Chondrocyte (in vitro differentiated cells): ENCODE data around the gene ARID4B. TPM values are rescaled to one million over a fixed set of nuclear protein-coding genes. Genes with fewer than 3 reads are reported as not detected.

Experiments
- DNase-seq: peaks from one replicate; pipeline ENCODE4 v3.0.0; 2021; ENCODE audit warnings: mixed read lengths, low spot score
- H3K27ac Mint-ChIP-seq: one replicate; pipeline ENCODE4 v1.8.0; 2021; ENCODE audit warnings: mild to moderate bottlenecking, moderate library complexity, mixed read lengths; ENCODE audit not compliant: unreplicated experiment
- H3K27me3 Mint-ChIP-seq: 2 replicates; pipeline ENCODE4 v1.8.0; 2021; ENCODE audit warnings: low read depth, mixed read lengths
- H3K36me3 Mint-ChIP-seq: 2 replicates; pipeline ENCODE4 v1.8.0; 2021; ENCODE audit warnings: low read depth, mixed read lengths
- H3K4me1 Mint-ChIP-seq: 2 replicates; pipeline ENCODE4 v1.8.0; 2021; ENCODE audit warnings: low read depth, mild to moderate bottlenecking, mixed read lengths
- H3K4me3 Mint-ChIP-seq: one replicate; pipeline ENCODE4 v1.8.0; 2021; ENCODE audit warnings: mild to moderate bottlenecking, moderate library complexity, mixed read lengths; ENCODE audit not compliant: unreplicated experiment
- H3K9me3 Mint-ChIP-seq: 2 replicates; pipeline ENCODE4 v1.8.0; 2021; ENCODE audit warnings: low read depth, mixed read lengths
- total RNA-seq: library from RNA; stranded (reverse); gene quantifications from 3 replicates; pipeline ENCODE4 v1.2.1, GENCODE V29; 2021
- TF ChIP-seq, protein P1 (sequence below): fragments of 200-600 bp; sonication (generic); IDR thresholded peaks from 2 replicates; pipeline ENCODE4 v1.5.0; 2021; ENCODE audit warnings: antibody characterized with exemption, mild to moderate bottlenecking, moderate library complexity

Gene ARID4B
- total RNA-seq, 1 donor from 2014 or later = 26.5 TPM

DNA sequence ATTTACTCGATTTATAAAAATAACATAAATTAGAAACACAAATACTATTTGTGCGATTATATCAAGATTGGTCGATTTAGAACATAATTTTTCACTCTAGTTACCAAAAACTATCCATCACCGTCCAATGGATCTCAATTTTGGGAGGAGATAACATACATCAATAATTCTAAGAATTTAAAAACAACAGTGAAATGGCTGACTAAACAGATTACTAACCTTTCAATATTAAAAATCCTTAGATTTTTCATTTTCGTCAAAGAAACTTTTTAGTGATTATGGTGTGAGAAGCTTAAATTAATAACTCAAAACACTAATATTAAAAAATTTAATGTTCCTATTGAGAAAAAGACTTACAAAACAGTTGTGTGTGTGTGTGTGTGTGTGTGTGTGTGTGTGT is 91.9 kb downstream of the ARID4B start:
- DNase-seq = no peak
- Mint-ChIP-seq H3K27ac (no peak overlapping the region), H3K9me3 (no peaks in the 10 kb centered on the region), H3K27me3 (no peaks in the 10 kb centered on the region), H3K4me3 (no peak overlapping the region), H3K4me1 (peaks cover 20% of the 10 kb centered on the region), H3K36me3 (peaks cover 11% of the 10 kb centered on the region)
- TF ChIP-seq, protein P1, sequence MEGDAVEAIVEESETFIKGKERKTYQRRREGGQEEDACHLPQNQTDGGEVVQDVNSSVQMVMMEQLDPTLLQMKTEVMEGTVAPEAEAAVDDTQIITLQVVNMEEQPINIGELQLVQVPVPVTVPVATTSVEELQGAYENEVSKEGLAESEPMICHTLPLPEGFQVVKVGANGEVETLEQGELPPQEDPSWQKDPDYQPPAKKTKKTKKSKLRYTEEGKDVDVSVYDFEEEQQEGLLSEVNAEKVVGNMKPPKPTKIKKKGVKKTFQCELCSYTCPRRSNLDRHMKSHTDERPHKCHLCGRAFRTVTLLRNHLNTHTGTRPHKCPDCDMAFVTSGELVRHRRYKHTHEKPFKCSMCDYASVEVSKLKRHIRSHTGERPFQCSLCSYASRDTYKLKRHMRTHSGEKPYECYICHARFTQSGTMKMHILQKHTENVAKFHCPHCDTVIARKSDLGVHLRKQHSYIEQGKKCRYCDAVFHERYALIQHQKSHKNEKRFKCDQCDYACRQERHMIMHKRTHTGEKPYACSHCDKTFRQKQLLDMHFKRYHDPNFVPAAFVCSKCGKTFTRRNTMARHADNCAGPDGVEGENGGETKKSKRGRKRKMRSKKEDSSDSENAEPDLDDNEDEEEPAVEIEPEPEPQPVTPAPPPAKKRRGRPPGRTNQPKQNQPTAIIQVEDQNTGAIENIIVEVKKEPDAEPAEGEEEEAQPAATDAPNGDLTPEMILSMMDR = no peak

DNA sequence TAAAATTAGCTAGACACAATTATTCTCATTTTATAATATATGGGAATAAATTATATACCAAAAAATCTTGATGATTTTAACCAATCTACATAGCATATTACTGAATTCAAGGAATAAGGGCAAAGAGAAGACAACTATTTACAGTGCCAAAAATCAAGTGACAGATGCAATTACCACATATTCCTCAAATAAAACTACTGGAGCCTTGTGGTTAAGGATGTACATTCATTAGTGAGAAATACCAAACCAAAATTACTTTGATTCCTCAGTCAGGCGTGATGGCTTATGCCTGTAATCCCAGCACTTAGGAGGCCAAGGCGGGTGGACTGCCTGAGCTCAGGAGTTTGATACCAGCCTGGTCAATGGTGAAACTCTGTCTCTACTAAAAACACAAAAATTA is 98.1 kb downstream of the ARID4B start:
- Mint-ChIP-seq H3K27me3 (no peaks in the 10 kb centered on the region), H3K9me3 (no peaks in the 10 kb centered on the region), H3K4me3 (no peak overlapping the region), H3K4me1 (peaks cover 4% of the 10 kb centered on the region), H3K27ac (no peak overlapping the region), H3K36me3 (peaks cover 10% of the 10 kb centered on the region)
- DNase-seq = no peak
- TF ChIP-seq, protein P1 = no peak

DNA sequence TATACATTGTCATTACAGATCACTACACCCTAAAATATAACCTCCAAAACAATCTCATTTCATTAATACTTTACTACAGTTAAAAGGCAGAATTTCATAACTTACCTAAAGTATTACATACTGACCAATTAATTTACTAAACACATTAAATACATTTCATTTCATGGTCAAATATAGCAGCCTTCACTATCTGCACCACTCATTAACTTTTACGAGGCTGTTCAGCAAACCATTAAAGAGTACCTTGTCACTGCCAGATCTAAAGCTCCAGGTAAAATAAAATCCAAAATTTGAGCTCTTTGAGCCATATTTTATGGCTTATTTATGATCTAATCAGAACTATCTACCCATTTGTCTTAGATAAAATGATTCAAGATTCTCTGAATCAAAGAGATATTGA is 100.6 kb downstream of the ARID4B start:
- no peaks in the 10 kb centered on the region for H3K9me3 Mint-ChIP-seq

DNA sequence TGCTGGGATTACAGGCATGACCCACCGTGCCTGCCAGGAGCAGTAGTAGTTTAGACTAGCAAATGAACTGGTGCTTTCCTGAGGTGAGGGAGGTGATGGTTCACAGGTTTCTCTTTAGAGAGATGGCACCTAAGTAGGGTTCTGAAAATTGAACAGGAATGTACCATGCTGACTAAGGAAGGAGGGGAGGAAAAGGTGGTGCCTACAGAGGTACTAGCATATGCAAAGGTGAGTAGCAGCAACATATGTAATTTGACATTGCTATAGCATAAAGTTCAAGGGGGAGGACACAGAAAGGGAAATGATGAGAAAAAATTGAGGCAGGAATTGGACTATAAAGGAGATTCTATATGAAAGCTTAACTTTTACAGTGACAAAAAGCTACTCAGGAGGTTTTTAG is 101.0 kb downstream of the ARID4B start:
- H3K27ac Mint-ChIP-seq = peak overlapping the region; percentile 45
- DNase-seq = no peak
- H3K4me3 Mint-ChIP-seq = no peak overlapping the region
- peaks cover 4% of the 10 kb centered on the region for H3K4me1 Mint-ChIP-seq
- peaks cover 9% of the 10 kb centered on the region for H3K36me3 Mint-ChIP-seq
- no peaks in the 10 kb centered on the region for H3K27me3 Mint-ChIP-seq
- TF ChIP-seq, protein P1 = no peak
- H3K9me3 Mint-ChIP-seq = no peaks in the 10 kb centered on the region

More for the DNA sequence above, 100.6 kb downstream of the ARID4B start:
- TF ChIP-seq, protein P1 = no peak
- Mint-ChIP-seq H3K4me1 (peaks cover 4% of the 10 kb centered on the region), H3K4me3 (no peak overlapping the region), H3K27me3 (no peaks in the 10 kb centered on the region), H3K36me3 (peaks cover 9% of the 10 kb centered on the region), H3K27ac (no peak overlapping the region)
- DNase-seq = no peak

DNA sequence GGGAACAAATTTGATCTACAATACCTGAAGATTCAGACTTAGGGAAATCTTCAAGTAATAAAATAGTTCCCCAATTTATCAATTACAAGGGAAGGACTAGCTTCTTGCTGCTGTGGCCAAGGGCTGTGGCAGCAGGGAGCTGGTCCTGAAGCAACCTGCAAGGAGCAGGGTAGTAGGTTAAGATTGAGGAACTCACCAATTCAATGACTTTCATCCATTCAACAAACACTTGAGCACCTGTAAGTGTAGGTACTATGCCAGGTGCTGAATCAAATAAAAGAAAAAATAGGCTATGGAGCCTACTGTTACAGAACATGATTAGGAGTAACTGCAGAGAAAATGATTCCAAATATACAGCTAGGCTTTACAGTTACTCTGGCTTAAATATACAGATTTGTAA is 102.7 kb downstream of the ARID4B start:
- no peak overlapping the region for H3K4me3 Mint-ChIP-seq
- H3K9me3 Mint-ChIP-seq = no peaks in the 10 kb centered on the region
- TF ChIP-seq, protein P1 = no peak
- peaks cover 8% of the 10 kb centered on the region for H3K36me3 Mint-ChIP-seq
- peaks cover 4% of the 10 kb centered on the region for H3K4me1 Mint-ChIP-seq
- DNase-seq = no peak
- H3K27ac Mint-ChIP-seq = no peak overlapping the region
- H3K27me3 Mint-ChIP-seq = no peaks in the 10 kb centered on the region
